NCI-H524 (cell line): ENCODE data around the gene MAGEF1.

Experiments
- DNase-seq, 2 experiments: peaks; one replicate each; lab custom pipeline; 2025; lab: John Stamatoyannopoulos, UW

MAGEF1 gene

GRCh38 chr3:184690192-184690883, 21.5 kb downstream of the MAGEF1 start:
- no peak for DNase-seq

GRCh38 chr3:184688882-184689271, 23.0 kb downstream of the MAGEF1 start:
- DNase-seq, result no peak

- no peak for DNase-seq
Measured at GRCh38 chr3:184688251-184688881, 23.5 kb downstream of the MAGEF1 start.

GRCh38 chr3:184687363-184688015, 24.4 kb downstream of the MAGEF1 start:
- peak in 1 of 2 experiments; percentile 26 for DNase-seq

GRCh38 chr3:184685646-184686045, 26.2 kb downstream of the MAGEF1 start:
- DNase-seq, result peak; percentile 76 to 78

GRCh38 chr3:184685055-184685454, 26.8 kb downstream of the MAGEF1 start:
- no peak for DNase-seq

- DNase-seq, result no peak
Measured at GRCh38 chr3:184683900-184684560, 27.8 kb downstream of the MAGEF1 start.

- no peak for DNase-seq
Measured at GRCh38 chr3:184683234-184683633, 28.6 kb downstream of the MAGEF1 start.

- DNase-seq, result no peak
Measured at GRCh38 chr3:184682671-184683070, 29.2 kb downstream of the MAGEF1 start.

- no peak for DNase-seq
Measured at GRCh38 chr3:184680385-184681345, 31.2 kb downstream of the MAGEF1 start.

GRCh38 chr3:184679056-184679816, 32.6 kb downstream of the MAGEF1 start:
- DNase-seq, result peak; percentile 42 to 84

GRCh38 chr3:184678317-184679055, 33.4 kb downstream of the MAGEF1 start:
- DNase-seq, result no peak

GRCh38 chr3:184677344-184678316, 34.2 kb downstream of the MAGEF1 start:
- DNase-seq, result peak; percentile 66 to 85

GRCh38 chr3:184676927-184677326, 34.9 kb downstream of the MAGEF1 start:
- peak; percentile 66 to 85 for DNase-seq

GRCh38 chr3:184674626-184675025, 37.2 kb downstream of the MAGEF1 start:
- DNase-seq, result no peak

GRCh38 chr3:184672977-184673870, 38.6 kb downstream of the MAGEF1 start:
- no peak for DNase-seq

- DNase-seq, result no peak
Measured at GRCh38 chr3:184672335-184672734, 39.5 kb downstream of the MAGEF1 start.
